Measurements from ENCODE around the gene CST9. TPM values are rescaled to one million over a fixed set of nuclear protein-coding genes. Genes with fewer than 3 reads are reported as not detected.

Gene CST9
- total and polyA plus RNA-seq, 2 of the 13 experiments (the other 11 are each of a cell fraction or from before 2014, with no cell fraction given): 0.07 TPM; not detected in 1

GRCh38 chr20:23585808-23586734 is 19.6 kb downstream of the CST9 start (continued):
- TF ChIP-seq, protein P1, sequence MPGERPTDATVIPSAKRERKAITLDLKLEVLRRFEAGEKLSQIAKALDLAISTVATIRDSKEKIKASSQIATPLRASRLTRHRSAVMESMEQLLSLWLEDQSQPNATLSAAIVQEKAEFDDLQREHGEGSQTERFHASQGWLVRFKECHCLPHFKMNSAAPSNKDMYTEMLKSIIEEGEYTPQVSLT (CRISPR knock-in tag; IDR thresholded peaks at IDR 0.05; ENCODE audit: borderline replicate concordance, low read depth): no peak
- no peak; a peak in 1 of 4 replicates for TF ChIP-seq NR2F1 (CRISPR knock-in tag; IDR thresholded peaks at IDR 0.05)
- no peak for TF ChIP-seq KDM1A (CRISPR knock-in tag; IDR thresholded peaks at IDR 0.05)
- peak; percentile 92 for TF ChIP-seq TCF7 (IDR thresholded peaks at IDR 0.05; ENCODE audit: low read depth)
- TF ChIP-seq MTA3 (CRISPR knock-in tag; IDR thresholded peaks at IDR 0.05): no peak
- TF ChIP-seq NR2F6 (IDR thresholded peaks at IDR 0.05): peak; percentile 73
- peak; percentile 71 for TF ChIP-seq NR2F6 (CRISPR knock-in tag; IDR thresholded peaks at IDR 0.05)
- TF ChIP-seq ZC3H4 (CRISPR knock-in tag; IDR thresholded peaks at IDR 0.05; ENCODE audit: borderline replicate concordance): peak; percentile 51; the same call in 1 of the 2 replicates
- TF ChIP-seq BORCS8-MEF2B (CRISPR knock-in tag; IDR thresholded peaks at IDR 0.05): peak; percentile 29; the same call in 1 of the 2 replicates
- no peak for TF ChIP-seq ZNF432 (CRISPR knock-in tag; IDR thresholded peaks at IDR 0.05; ENCODE audit: borderline replicate concordance)
- TF ChIP-seq GPN1 (CRISPR knock-in tag; IDR thresholded peaks at IDR 0.05; ENCODE audit: borderline replicate concordance): no peak
- TF ChIP-seq ZNF317 (CRISPR knock-in tag; IDR thresholded peaks at IDR 0.05): peak; percentile 80
- no peak for TF ChIP-seq ZNF333 (CRISPR knock-in tag; IDR thresholded peaks at IDR 0.05; ENCODE audit: borderline replicate concordance)
- peak; percentile 91 for TF ChIP-seq HIVEP1 (CRISPR knock-in tag; IDR thresholded peaks at IDR 0.05)
- TF ChIP-seq TGIF2 (CRISPR knock-in tag; IDR thresholded peaks at IDR 0.05): no peak; the same call in 1 of the 2 replicates
- TF ChIP-seq HNRNPLL (IDR thresholded peaks at IDR 0.05; ENCODE audit: low read depth, low read length, poor library complexity, severe bottlenecking): no peak
- no peak for TF ChIP-seq ZBTB1 (CRISPR knock-in tag; IDR thresholded peaks at IDR 0.05; ENCODE audit: borderline replicate concordance)
- no peak; the same call in 1 of the 2 replicates for TF ChIP-seq ZNF558 (CRISPR knock-in tag; IDR thresholded peaks at IDR 0.05; ENCODE audit: borderline replicate concordance)
- TF ChIP-seq ZNF431 (CRISPR knock-in tag; IDR thresholded peaks at IDR 0.05; ENCODE audit: borderline replicate concordance, low read depth): no peak
- TF ChIP-seq, protein P2, sequence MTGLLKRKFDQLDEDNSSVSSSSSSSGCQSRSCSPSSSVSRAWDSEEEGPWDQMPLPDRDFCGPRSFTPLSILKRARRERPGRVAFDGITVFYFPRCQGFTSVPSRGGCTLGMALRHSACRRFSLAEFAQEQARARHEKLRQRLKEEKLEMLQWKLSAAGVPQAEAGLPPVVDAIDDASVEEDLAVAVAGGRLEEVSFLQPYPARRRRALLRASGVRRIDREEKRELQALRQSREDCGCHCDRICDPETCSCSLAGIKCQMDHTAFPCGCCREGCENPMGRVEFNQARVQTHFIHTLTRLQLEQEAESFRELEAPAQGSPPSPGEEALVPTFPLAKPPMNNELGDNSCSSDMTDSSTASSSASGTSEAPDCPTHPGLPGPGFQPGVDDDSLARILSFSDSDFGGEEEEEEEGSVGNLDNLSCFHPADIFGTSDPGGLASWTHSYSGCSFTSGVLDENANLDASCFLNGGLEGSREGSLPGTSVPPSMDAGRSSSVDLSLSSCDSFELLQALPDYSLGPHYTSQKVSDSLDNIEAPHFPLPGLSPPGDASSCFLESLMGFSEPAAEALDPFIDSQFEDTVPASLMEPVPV (CRISPR knock-in tag; IDR thresholded peaks at IDR 0.05): no peak
- TF ChIP-seq ZNF580 (CRISPR knock-in tag; IDR thresholded peaks at IDR 0.05; ENCODE audit: borderline replicate concordance, low read depth): peak; percentile 78
- TF ChIP-seq CBX2 (IDR thresholded peaks at IDR 0.05; ENCODE audit: low read depth, low read length): no peak
- no peak for TF ChIP-seq CBX2 (CRISPR knock-in tag; IDR thresholded peaks at IDR 0.05; ENCODE audit: low read depth)
- peak; percentile 96 for TF ChIP-seq FOSL2 (CRISPR knock-in tag; IDR thresholded peaks at IDR 0.05)
- peak; percentile 87 for TF ChIP-seq RXRB (CRISPR knock-in tag; IDR thresholded peaks at IDR 0.05; ENCODE audit: borderline replicate concordance)
- no peak for TF ChIP-seq ZNF775 (CRISPR knock-in tag; IDR thresholded peaks at IDR 0.05; ENCODE audit: borderline replicate concordance)
- no peak for TF ChIP-seq ZNF562 (CRISPR knock-in tag; IDR thresholded peaks at IDR 0.05; ENCODE audit: borderline replicate concordance)
- TF ChIP-seq NFATC3 (CRISPR knock-in tag; IDR thresholded peaks at IDR 0.05): no peak
- TF ChIP-seq STAG1 (CRISPR knock-in tag; IDR thresholded peaks at IDR 0.05): no peak

Data from HepG2 (cell line).